HG03565 (cell line): ENCODE data around the gene RCN1.

ENCODE experiments used
- ATAC-seq: cut with Tn5 transposase; IDR thresholded peaks from one replicate; pipeline ENCODE4 v1.9.1; 2021; ENCODE audit warnings: mild to moderate bottlenecking, moderate library complexity; ENCODE audit not compliant: unreplicated experiment

RCN1 gene

GRCh38 chr11:32151027-32151426 lies 60.2 kb downstream of the RCN1 start:
- no peak for ATAC-seq

- no peak for ATAC-seq
These were observed 61.3 kb downstream of the RCN1 start for GRCh38 chr11:32152216-32152615.

- ATAC-seq = no peak
These were observed 61.9 kb downstream of the RCN1 start for GRCh38 chr11:32152821-32153220.

GRCh38 chr11:32153747-32154146 lies 62.9 kb downstream of the RCN1 start:
- ATAC-seq = peak; percentile 40

GRCh38 chr11:32154275-32154674 lies 63.4 kb downstream of the RCN1 start:
- ATAC-seq = peak; percentile 38
